ENCODE data around the gene AATK.

The AATK gene

DNA sequence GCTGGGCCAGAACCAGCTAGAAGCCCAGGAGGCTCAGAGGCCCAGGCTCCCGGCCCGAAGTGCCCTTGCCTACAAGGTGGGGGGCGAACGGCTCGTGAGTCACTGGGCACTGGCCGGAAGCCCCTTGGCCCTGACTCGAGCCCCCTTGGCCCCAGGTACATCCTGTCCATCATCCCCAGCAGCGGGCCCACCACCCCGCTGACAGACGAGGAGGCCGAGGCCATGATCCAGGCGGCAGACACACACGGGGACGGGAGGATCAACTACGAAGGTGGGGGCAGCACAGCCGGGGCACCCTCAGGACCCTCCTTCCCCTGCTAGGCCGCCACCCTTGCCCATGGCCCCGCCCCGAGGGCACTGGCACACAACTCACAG is 15.8 kb upstream of the AATK start:
- Mint-ChIP-seq H3K9me3 (no peaks in the 10 kb centered on the region), H3K27me3 (peaks cover 5% of the 10 kb centered on the region), H3K36me3 (no peaks in the 10 kb centered on the region), H3K27ac (no peak overlapping the region), H3K4me3 (no peak overlapping the region), H3K4me1 (no peaks in the 10 kb centered on the region)
- ATAC-seq (ENCODE audit: low read depth) (no peak), DNase-seq (ENCODE audit: low spot score in 2 of 2) (no peak)

DNA sequence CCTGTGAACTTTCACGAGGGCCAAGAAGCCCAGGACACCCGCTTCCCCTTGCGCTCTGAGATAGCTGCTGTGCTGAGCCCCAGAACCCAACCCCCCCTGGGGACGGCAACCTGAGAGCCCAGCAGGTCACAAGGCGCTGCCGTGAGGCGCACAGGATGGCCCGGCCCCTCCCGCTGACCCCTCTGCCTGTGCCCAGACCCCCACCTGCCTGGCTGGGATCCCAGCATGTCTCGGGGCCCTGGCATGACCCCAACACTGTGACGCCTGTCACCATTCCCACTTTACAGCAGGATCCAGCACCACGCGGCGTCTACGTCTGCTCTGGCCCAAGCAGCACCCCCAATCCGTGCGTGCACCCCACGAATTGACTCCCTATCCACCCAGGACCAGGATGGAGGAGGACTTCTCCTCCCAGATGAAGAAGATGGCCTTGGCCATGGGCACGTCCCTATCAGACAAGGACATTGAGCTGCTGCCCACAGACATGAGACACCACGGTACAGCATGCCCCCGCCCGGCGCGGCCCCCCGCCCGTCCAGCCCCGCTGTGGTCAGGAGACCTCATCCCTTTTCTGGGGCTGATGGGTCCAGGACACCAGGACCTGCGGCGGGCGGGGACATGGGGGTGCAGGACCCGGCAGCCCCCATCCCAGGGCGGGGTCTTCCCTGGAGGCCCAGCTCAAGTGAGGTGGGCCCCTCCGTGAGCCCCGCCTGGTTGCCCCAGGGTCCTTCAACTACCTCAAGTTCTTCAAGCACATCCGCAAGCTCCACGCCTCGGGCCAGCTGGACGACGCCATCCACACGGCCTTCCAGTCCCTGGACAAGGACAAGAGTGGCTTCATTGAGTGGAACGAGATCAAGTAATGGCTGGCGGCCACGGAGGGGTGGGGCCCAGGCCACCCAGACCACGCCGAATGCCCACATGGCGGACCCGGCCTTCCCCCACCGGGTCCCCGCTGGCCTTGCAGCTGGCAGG is 15.1 kb upstream of the AATK start:
- no peak overlapping the region for H3K4me3 Mint-ChIP-seq
- no peaks in the 10 kb centered on the region for H3K4me1 Mint-ChIP-seq
- H3K9me3 Mint-ChIP-seq: no peaks in the 10 kb centered on the region
- no peak overlapping the region for H3K27ac Mint-ChIP-seq
- no peaks in the 10 kb centered on the region for H3K36me3 Mint-ChIP-seq
- DNase-seq (ENCODE audit: low spot score in 2 of 2): no peak
- ATAC-seq (ENCODE audit: low read depth): no peak
- peaks cover 5% of the 10 kb centered on the region for H3K27me3 Mint-ChIP-seq

DNA sequence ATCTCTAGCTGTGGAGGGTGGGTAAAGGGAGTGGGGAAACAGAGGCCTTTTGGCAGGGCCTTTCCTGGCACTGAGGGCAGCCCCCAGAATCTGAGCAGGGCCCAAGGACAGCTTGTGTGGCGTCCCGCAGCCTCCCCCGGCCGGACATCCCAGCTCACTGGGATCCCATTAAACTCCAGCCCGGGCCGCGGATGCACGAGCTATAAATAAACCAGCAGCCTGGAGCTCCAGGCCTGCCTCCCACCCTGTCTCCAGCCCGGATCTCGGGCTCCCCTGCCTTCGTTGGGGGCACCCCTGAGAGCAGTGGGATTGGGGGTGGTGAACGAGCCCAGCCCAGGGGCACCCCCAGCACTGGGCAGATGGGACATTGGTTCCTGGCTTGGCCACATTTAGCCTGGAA is 13.8 kb upstream of the AATK start:
- DNase-seq (ENCODE audit: low spot score in 2 of 2) (no peak), ATAC-seq (ENCODE audit: low read depth) (no peak)
- H3K9me3 Mint-ChIP-seq: peaks cover 3% of the 10 kb centered on the region
- H3K4me1 Mint-ChIP-seq: no peaks in the 10 kb centered on the region
- H3K36me3 Mint-ChIP-seq: peaks cover 3% of the 10 kb centered on the region
- no peak overlapping the region for H3K4me3 Mint-ChIP-seq
- peaks cover 5% of the 10 kb centered on the region for H3K27me3 Mint-ChIP-seq
- H3K27ac Mint-ChIP-seq: no peak overlapping the region

DNA sequence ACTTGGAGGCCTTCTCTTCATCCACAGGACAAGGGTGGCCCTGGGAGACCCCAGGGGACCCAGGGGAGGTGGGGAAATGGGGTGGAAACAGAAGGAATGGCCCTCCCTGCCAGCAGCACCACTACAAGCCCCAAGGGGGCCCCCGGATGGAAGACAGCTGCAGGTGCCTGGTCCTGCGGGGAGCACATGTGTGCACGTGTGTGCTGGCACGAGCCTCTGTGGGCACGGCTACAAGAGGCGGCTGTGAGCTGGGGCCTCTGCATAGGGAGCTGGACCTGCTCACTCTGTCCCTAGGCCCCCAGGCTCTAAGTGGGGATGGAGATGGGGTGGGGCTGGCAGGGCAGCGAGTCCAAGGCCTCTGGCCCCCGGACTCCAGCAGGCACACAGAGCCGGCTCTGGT is 13.2 kb upstream of the AATK start:
- DNase-seq (ENCODE audit: low spot score in 2 of 2) (no peak), ATAC-seq (ENCODE audit: low read depth) (no peak)
- H3K36me3 Mint-ChIP-seq: peaks cover 3% of the 10 kb centered on the region
- H3K4me3 Mint-ChIP-seq: no peak overlapping the region
- H3K9me3 Mint-ChIP-seq: peaks cover 3% of the 10 kb centered on the region
- H3K27me3 Mint-ChIP-seq: peaks cover 4% of the 10 kb centered on the region
- H3K27ac Mint-ChIP-seq: no peak overlapping the region
- no peaks in the 10 kb centered on the region for H3K4me1 Mint-ChIP-seq

DNA sequence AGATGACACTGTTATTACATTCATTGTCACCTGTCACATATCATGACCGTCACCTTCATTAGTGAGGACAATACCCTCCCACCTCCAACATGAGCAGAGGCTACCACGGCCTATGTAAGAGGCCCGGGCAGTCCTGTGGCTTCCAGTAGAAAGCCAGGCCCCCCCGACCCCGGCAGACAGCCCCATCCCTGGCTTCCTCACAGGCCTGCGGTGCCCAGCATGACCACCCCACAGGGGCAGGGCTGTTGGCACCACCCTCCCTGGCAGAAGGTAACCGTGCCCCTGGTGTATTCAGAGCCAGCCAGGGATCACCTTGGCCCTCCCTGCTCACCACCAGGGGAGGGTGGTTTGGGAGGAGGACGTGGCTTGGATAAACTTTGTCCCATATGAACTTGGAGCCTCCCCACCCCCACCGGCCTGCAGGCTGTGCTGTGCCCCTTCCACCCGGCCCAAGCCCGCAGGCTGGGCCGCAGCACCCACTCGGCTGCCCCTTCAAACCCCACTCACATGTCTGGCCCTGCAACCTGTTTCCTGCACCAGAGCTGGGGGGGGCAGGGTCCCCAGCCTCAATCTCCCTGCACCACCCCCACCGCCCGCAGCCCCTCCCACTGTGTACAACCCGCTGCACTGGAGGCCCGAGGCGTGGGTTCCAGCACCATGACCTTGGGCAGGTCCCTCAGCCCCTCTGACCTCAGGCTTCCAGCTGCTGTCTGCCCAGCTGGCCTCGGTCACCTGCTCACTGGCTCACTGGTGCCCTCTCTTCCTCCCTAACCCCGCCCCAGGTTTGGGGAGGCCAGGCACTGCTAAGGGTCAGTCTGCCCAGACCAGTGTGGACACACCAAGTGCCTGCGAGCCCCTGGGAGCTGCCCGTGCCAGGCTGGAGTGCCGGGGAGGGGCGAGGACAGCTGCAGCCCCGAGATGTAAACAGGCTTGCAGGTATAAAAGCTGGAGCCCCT is 12.4 kb upstream of the AATK start:
- H3K36me3 Mint-ChIP-seq: peaks cover 5% of the 10 kb centered on the region
- no peaks in the 10 kb centered on the region for H3K4me1 Mint-ChIP-seq
- no peak overlapping the region for H3K27ac Mint-ChIP-seq
- DNase-seq (ENCODE audit: low spot score in 2 of 2): no peak
- ATAC-seq (ENCODE audit: low read depth): no peak
- H3K4me3 Mint-ChIP-seq: no peak overlapping the region
- H3K9me3 Mint-ChIP-seq: peaks cover 3% of the 10 kb centered on the region
- peaks cover 1% of the 10 kb centered on the region for H3K27me3 Mint-ChIP-seq

DNA sequence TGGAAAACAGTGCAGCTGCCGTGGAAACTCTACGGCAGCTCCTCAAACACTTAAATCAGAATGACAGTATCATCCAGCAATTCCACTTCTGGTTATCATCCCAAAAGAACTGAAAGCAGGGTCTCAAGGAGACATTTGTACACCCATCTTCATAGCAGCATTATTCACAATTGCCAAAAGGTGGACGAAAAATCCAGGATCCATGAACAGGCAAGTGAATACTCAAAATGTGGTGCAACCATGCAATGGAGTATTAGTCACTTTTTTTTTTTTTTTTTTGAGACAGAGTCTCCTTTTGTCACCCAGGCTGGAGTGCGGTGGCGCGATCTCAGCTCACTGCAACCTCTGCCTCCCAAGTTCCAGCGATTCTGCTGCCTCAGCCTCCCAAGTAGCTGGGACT is 10.6 kb upstream of the AATK start:
- no peak for DNase-seq (ENCODE audit: low spot score in 2 of 2)
- Mint-ChIP-seq H3K4me3 (no peak overlapping the region), H3K27me3 (no peaks in the 10 kb centered on the region), H3K4me1 (no peaks in the 10 kb centered on the region), H3K27ac (no peak overlapping the region), H3K36me3 (peaks cover 5% of the 10 kb centered on the region), H3K9me3 (peaks cover 3% of the 10 kb centered on the region)
- no peak for ATAC-seq (ENCODE audit: low read depth)

DNA sequence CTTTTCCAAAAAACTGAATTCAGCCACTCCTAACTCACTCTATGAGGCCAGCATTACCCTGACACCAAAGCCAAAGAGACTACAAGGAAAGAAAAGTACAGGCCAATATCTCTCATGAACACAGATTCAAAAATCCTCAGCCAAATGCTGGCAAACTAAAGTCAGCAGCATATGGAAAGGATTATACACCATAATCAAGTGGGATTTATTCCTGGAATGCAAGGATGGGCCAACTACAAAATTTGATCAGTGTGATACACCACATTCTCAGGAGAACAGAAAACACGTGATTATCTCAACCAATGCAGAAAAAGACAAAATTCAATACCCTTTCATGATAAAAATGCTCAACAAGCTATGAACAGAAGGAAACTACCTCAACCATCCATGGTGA is 7.7 kb upstream of the AATK start:
- peaks cover 5% of the 10 kb centered on the region for H3K36me3 Mint-ChIP-seq
- DNase-seq (ENCODE audit: low spot score in 2 of 2) (no peak), ATAC-seq (ENCODE audit: low read depth) (no peak)
- no peak overlapping the region for H3K27ac Mint-ChIP-seq
- no peaks in the 10 kb centered on the region for H3K27me3 Mint-ChIP-seq
- H3K4me1 Mint-ChIP-seq: no peaks in the 10 kb centered on the region
- H3K4me3 Mint-ChIP-seq: no peak overlapping the region
- H3K9me3 Mint-ChIP-seq: peaks cover 3% of the 10 kb centered on the region

DNA sequence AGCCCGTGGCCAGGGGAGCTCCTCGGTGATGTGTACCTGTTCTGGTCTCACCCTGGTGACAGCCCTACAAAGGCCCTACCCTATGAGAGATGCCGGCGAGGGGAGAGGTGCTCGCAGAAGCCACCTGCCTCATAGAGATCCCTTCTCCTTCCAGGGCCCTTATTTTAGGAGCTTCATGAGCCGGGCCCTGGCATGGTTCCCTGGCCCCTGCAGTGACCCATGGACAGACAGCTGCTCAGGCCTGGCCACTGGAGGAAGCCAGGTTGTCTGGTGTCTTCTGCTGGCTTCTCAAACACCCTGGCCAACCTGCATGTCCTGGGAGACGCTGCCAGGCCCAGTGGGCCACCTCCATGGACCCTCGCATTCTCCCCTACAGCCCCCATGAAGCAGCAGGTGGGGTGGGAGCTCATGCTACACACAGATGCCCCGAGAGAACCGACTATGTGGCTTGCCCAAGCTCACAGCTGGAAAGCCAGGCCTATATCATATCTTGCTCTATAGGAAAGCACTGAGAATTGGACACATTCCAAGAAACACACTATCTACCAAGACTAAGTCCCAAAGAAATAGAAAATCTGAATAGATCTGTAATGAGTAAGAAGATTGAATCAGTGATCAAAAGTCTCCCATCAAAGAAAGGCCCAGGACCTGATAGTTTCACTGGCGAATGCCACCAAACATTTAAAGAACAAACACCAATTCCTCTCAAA is 7.2 kb upstream of the AATK start:
- DNase-seq (ENCODE audit: low spot score in 2 of 2) (no peak), ATAC-seq (ENCODE audit: low read depth) (no peak)
- H3K27ac Mint-ChIP-seq: no peak overlapping the region
- H3K9me3 Mint-ChIP-seq: peaks cover 3% of the 10 kb centered on the region
- H3K27me3 Mint-ChIP-seq: no peaks in the 10 kb centered on the region
- H3K4me1 Mint-ChIP-seq: no peaks in the 10 kb centered on the region
- H3K36me3 Mint-ChIP-seq: peaks cover 5% of the 10 kb centered on the region
- no peak overlapping the region for H3K4me3 Mint-ChIP-seq

DNA sequence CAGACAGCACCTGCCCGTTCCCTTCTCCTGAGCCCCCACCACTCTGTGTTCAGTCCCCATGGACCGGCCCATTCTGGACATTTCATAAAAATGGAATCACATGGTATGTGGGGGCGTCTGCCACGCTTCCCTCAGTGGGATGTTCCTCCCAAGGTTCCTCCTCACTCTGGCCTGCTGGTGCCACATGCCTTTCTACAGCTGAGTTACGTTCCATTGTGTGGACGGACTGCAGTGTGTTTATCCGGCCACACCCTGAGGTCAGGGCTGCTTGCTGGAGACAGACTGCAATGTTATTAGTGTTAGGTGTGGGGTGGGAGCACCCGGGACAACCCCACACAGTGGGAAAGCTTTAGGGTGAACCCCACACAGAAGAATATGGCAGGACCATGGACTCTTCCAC is 5.9 kb upstream of the AATK start:
- Mint-ChIP-seq H3K4me1 (no peaks in the 10 kb centered on the region), H3K4me3 (no peak overlapping the region), H3K27ac (no peak overlapping the region), H3K36me3 (peaks cover 5% of the 10 kb centered on the region), H3K9me3 (peaks cover 3% of the 10 kb centered on the region), H3K27me3 (no peaks in the 10 kb centered on the region)
- no peak for ATAC-seq (ENCODE audit: low read depth)
- no peak for DNase-seq (ENCODE audit: low spot score in 2 of 2)

DNA sequence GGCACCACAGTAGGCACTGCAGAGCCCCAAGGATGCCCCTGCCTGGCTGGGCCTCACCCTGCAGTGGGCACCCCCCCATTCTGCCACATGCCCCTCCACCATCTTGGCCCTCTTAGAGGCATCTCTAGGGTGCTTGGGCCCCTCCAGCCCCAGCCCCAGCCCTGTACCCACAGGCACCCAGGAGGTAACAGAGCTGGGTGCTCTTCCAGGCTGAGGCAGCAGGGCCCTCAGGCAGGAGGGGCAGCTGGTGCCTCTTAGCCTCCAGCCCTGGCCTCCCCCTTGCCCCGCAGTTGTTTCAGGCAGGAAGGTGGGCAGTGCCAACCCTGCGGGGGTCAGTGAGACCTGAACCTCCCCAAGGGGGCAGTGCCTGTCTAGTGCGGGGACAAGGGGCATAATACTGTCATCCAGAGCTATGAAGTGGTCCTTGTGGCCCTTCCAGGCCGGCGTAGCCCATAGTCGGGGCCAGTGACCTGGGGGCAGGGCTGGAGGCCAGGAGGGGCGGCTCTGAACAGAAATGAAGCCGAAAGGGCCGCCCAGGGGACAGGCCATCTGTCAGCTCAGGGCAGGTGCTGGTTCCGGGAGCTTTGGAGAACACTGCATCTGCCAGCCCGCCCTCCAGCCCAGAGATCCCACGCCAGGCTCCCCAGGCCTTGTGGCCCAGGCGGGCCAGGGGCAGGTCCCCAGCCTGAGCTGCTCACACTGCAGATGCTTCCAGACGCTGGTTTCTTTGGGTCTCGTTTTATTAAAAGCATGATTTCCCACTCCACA is 4.9 kb upstream of the AATK start:
- H3K9me3 Mint-ChIP-seq: peaks cover 3% of the 10 kb centered on the region
- no peaks in the 10 kb centered on the region for H3K27me3 Mint-ChIP-seq
- DNase-seq (ENCODE audit: low spot score in 2 of 2) (no peak), ATAC-seq (ENCODE audit: low read depth) (no peak)
- no peaks in the 10 kb centered on the region for H3K4me1 Mint-ChIP-seq
- peaks cover 5% of the 10 kb centered on the region for H3K36me3 Mint-ChIP-seq
- H3K4me3 Mint-ChIP-seq: no peak overlapping the region
- H3K27ac Mint-ChIP-seq: no peak overlapping the region

DNA sequence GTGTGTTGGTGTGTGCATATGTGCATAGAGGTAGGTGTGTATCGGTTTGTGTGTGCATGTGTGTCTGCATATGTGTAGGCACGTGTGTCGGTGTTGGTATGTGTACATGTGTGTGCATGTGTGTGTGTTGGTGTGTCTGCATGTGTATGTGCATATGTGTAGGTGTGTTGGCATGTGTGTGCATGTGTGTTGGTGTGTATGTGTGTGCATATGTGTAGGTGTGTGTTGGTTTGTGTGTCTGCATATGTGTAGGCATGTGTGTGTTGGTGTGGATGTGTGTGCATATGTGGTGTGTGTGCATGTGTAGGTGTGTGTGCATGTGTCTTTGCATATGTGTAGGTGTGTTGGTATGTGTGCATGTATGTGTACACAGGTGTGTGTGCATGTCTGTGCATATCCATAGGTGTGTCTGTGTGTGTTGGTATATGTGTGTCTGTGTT is 3.9 kb upstream of the AATK start:
- Mint-ChIP-seq H3K9me3 (no peaks in the 10 kb centered on the region), H3K36me3 (peaks cover 2% of the 10 kb centered on the region), H3K27ac (no peak overlapping the region), H3K4me3 (no peak overlapping the region), H3K27me3 (no peaks in the 10 kb centered on the region), H3K4me1 (no peaks in the 10 kb centered on the region)
- DNase-seq (ENCODE audit: low spot score in 2 of 2) (no peak), ATAC-seq (ENCODE audit: low read depth) (no peak)

DNA sequence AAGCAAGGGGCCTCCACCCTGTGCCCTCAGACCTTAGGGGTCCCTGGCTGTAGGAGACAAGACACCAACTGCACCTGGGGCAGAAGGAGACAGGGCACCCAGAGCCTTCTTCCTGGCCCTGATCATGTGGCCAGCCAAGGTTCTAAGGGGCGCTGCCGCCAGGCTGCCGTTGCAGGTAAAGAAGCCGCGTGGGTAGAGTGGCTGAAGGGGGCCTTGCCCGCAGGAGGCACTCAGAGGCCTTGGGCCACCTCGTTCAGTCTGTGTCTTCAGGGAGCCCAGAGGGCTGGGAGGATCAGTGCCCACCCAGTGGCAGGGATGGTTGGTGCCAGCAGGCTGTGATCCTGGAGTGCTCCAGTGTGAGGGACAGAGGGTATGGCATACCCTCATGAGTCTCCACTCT is 1.6 kb upstream of the AATK start:
- Mint-ChIP-seq H3K27me3 (peaks cover 6% of the 10 kb centered on the region), H3K27ac (no peak overlapping the region), H3K9me3 (no peaks in the 10 kb centered on the region), H3K4me3 (no peak overlapping the region), H3K4me1 (no peaks in the 10 kb centered on the region), H3K36me3 (no peaks in the 10 kb centered on the region)
- DNase-seq (ENCODE audit: low spot score in 2 of 2): no peak
- ATAC-seq (ENCODE audit: low read depth): no peak

DNA sequence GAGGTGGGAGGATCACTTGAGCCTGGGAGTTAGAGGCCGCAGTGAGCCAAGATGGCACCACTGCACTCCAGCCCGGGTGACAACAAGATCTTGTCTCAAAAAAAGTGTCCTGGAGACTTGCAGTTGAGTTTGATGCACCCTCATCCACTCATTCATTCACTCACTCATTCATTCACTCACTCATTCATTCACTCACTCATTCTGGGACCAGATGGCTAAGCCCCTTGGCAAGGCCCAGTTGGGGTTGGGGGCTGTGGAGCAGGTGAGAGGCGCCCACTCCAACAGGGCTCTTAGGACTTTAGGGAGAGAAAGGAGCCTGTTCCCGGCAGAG is 1.1 kb upstream of the AATK start:
- H3K4me1 Mint-ChIP-seq: no peaks in the 10 kb centered on the region
- H3K4me3 Mint-ChIP-seq: no peak overlapping the region
- H3K27ac Mint-ChIP-seq: no peak overlapping the region
- H3K27me3 Mint-ChIP-seq: peaks cover 7% of the 10 kb centered on the region
- DNase-seq (ENCODE audit: low spot score in 2 of 2) (no peak), ATAC-seq (ENCODE audit: low read depth) (no peak)
- H3K9me3 Mint-ChIP-seq: no peaks in the 10 kb centered on the region
- no peaks in the 10 kb centered on the region for H3K36me3 Mint-ChIP-seq

All from memory B cell (primary cell).